GM18505 (cell line): Measurements from ENCODE around the gene PIMREG.

Experiments
- ATAC-seq: cut with Tn5 transposase; IDR thresholded peaks from one replicate; pipeline ENCODE4 v1.9.1; 2021; ENCODE audit not compliant: unreplicated experiment
- POLR2A ChIP-seq: IDR thresholded peaks from 4 replicates; pipeline ENCODE4 v1.6.1; 2011; ENCODE audit warnings: borderline replicate concordance; ENCODE audit not compliant: insufficient read depth, insufficient read length; ENCODE audit errors: extremely low read depth

Gene PIMREG

DNA sequence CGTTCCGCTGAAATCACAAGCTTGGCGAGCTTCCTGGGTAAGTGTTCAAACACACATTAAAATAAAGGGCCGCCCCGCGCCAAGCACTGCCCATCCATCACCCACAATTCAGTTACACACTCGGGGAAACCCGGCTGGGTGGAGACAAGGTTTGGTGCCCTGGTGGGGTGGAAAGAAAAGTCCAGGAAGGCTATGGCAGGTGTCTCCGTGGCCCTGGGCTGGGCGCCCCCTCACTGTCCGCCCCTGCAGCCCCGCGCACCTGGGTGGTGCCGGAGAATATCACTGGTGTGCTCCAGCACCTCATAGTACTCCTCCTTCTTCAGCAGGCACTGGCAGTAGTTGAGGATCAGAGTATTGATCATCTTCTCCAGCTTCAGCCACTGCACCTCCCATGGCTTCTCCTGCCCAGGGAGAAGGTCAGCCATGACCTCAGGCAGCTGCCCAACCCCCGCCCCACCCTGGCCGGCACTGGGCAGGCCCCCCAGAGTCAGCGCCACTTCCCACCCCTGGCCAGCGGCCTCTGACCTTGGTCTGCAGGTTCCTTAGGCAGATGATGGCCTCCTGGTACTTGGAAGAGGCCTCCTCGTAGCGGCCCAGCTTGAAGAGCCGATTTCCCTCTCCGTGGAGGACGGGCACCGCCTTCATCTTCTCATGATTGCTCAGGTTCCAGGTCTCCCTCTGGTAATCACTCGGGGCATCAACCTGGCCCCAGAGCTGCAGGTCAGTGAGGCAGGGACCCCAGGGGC is 17.7 kb upstream of the PIMREG start:
- no peak for ATAC-seq

DNA sequence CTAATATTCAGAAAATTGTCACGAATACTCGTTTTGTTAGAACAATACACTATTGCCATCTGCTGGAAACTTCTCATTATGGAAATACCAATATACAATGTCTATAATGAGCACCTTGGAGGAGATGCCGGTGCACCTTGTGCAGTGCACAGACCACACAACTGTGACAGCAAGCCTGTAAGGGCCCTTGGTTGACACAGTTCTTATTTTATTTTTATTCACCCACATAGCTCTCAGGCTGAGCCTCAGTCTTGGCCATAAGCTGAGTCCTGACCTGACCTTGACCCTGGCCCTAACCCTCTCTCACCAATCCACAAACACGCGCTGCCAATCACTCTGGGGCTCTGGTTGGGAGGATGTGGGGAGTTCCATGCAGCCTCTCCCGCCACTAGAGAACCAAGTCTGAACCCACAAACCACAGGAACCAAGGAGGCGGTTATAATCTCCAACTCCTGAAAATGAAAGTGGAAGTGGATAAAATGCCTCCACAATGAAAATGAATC is 16.9 kb upstream of the PIMREG start:
- ATAC-seq = no peak
- TF ChIP-seq POLR2A = no peak

More for the DNA sequence above, 17.7 kb upstream of the PIMREG start:
- TF ChIP-seq POLR2A = no peak

DNA sequence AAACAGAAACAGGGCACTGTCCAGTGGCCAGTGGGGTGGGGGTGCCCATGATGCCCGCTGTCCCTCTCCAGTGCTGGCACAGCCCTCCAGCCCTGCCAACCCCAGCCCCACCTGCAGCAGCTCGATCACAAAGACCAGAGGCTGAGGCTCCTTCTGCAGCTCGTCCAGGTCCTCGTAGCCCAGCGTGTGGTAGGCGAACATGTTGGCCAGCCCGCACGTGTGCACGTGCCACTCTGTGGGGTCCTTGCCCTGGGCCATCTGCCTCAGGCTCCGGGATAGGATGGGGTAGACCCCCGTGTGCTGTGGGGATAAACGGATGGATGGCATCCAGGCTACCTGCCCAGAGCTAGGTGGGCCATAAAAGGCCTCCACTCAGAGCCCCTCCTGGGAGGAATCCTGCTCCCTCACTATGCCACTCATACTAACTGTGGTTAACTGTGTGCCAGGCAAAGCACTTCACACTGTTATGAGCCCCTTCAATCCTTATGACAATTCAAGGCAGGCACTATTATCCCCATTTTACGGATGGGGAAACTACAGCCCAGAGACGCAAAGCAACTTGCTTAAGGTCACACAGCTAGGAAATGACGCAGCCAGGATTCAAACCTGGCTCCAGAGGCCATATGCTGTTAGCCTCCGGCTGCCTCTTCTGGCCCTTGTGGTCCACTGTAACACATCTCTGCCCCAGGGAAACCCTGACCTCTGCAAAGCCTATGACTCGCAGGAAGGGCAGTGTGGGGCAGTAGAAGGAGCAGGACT is 15.9 kb upstream of the PIMREG start:
- TF ChIP-seq POLR2A = no peak
- ATAC-seq = no peak

DNA sequence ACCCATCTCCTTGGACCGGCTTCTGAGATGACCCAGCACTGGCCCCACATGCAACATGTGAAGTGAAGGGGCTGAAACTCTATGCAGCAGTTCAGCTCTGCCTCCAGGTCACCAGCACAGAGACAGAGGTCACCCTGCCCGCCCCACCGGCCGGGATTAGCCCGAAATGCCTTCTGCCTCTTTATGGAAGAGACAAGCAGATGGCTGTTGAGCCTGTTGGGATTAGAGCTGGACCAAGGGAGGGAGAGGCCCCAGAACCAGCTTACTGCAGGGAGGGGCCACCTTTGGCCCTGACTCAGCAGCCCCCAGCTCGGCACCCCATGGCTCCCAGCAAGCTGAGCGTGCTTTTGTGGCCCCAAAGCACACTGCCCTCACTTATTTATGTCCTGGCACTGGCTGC is 15.0 kb upstream of the PIMREG start:
- no peak for TF ChIP-seq POLR2A
- ATAC-seq = no peak

DNA sequence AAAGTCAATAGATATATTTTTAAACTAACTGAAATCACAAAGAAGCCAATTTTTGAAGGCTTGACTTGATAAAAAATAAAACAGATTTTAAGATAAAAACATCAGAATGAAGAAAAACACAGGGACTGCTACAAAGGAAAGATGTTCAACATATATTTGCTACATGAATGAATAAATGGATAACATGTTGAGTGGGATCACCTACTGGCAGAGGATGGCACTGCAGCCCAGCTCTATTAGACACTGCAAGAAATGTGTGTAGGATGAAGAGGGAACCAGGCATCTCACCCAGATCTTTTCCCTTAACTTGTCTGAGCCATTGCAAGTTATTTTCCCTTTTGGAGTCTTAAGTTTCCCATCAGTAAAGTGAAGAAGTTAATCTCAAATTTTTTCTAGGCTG is 13.5 kb upstream of the PIMREG start:
- no peak for TF ChIP-seq POLR2A
- ATAC-seq = no peak

DNA sequence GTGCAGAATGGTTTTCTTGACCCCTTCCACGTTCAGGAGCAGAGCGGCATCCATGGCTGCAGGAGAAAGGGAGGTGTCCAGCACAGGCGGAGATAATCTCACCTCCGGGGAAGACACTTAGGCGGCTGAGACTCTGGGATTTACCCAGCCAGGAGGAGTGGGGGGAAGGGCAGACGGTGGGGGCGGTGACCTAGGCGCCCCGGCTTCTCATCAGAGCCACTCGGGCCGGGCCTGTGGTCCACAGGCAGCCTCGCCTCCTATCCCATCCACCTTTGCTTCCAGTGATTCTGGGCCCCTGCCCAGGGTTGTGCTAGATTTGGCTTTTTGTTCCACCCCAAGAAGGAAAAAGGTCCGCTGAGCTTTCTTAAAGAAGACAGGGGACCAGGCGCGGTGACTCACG is 9.2 kb upstream of the PIMREG start, which contains the start of gene AIPL1:
Gene AIPL1, minus strand, starts transcription at position 71 of the 400 bp plus-strand sequence. Its CDS starts 17 bp downstream, at position 54.
- TF ChIP-seq POLR2A = no peak
- ATAC-seq = no peak

DNA sequence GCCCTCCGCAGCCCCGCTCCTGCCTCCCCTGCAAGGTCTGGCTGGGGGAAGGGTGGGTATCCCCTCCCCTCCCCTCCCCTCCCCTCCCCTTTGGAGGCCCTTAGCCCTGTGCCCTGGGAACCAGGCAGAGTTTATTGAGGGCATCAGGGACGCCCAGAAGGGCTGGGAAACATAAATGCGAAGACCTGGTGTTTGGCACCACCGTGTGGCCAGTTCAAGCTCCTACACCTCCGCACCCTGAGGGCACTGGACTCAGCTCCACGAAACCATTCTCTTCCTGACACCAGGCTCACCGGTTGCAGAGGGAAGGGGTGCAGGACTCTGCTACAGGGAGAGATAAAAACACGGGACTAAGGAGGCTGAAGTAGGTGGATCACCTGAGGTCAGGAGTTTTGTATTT is 8.3 kb upstream of the PIMREG start:
- TF ChIP-seq POLR2A = no peak
- no peak for ATAC-seq

DNA sequence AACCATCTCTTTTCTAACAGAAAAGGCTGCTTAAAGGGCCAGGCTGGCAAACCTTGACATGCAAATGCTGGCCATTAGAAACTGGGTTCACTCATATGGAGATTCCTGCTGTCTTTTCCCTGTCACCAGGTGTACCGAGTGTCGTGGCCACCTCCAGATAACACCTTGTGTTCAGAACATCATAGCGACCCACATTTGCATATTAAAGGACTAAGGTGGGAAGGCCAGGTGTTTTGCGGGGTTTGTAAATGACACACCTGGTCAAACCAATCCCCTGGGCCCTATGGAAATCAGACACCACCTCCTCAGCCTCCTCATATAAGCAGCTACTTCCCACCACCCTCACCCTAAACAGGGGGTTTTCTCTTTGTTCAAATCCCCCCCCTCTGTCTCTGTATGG is 6.8 kb upstream of the PIMREG start:
- no peak for TF ChIP-seq POLR2A
- ATAC-seq = no peak

DNA sequence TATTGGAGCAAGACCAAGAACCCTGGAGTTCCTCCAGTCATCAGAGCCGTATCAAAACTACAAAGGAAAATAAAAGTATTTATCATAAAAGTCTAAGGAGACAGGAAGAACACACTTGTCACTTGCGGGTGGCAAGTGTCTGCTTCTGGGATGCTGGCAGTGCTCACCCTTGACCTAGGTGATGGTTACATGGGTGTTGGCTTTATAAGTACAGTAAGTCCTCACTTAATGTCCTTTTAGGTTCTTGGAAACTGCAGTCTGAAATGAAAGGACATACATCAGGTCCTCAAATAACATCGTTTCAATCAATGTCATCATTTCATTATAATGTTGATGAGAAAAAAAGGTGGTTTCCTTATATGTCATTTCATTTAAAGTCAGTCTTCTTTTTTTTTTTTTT is 6.3 kb upstream of the PIMREG start:
- ATAC-seq = no peak

DNA sequence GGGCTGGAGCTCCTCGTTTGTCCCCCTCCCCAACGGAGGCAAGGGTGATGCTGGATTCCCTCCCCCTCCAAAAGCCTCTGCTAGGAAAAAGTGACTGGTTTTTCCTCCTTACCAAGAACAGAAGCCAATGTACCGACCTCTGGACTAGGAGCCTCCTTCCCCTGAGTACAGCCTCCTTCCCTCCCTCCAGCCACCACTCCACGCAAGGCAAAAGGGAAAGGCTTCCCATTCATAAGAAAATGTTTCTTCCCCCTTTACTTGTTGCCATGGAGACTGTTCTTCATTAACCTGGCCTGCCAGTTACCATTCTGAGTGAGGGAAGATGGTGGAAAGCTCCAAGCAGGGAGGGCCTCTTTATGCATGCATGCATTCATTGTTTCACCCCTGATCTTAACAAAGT is 4.3 kb upstream of the PIMREG start:
- no peak for ATAC-seq

More for the DNA sequence above, 6.3 kb upstream of the PIMREG start:
- TF ChIP-seq POLR2A = no peak

DNA sequence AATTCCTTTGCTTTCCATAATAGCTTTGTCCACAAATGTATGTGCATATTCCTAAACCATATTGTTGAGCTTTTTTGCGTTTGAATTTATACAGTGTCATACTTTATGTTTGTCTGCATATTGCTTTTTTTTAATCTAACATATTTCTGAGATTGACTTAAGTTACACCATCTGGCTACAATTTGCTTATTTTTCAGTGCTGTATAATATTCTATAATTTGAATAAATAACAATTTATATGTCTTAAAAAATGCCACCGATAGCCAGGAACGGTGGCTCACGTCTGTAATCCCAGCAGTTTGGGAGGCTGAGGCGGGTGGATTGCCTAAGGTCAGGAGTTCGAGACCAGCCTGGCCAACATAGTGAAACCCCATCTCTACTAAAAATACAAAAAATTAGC is 1.5 kb upstream of the PIMREG start:
- no peak for ATAC-seq
- no peak for TF ChIP-seq POLR2A

More for the DNA sequence above, 4.3 kb upstream of the PIMREG start:
- no peak for TF ChIP-seq POLR2A

DNA sequence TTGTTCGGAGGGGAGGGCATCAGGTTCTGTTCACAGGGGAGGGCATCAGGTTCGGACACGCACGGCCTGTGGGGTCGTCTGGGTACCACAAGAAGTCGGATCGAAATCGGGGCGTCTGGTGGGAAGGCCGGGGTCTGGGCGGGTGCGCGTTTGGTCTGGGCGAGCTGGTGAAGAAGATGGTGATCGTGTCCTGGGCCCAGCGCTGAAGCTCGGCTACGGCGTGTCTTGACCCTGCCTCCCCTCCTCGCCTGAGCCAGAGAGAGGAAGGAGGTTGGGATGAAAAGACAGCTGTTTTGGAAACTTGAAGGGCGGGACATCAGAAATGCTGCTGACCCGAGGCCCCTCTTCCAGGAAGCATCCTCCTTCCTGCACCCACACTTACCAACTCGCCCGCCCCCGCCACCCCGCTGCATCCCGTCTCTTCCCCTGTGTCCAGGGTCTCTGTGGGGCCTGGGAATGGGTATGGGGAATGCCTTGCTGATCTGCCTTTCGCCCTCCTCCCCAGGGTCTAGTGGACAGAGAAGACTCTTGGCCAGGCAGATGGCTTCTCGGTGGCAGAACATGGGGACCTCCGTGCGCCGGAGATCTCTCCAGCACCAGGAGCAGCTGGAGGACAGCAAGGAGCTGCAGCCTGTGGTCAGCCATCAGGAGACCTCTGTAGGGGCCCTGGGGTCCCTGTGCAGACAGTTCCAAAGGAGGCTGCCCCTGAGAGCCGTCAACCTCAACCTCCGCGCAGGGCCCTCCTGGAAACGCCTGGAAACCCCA is 498 bp downstream of the PIMREG start:
- no peak for TF ChIP-seq POLR2A
- ATAC-seq = no peak

DNA sequence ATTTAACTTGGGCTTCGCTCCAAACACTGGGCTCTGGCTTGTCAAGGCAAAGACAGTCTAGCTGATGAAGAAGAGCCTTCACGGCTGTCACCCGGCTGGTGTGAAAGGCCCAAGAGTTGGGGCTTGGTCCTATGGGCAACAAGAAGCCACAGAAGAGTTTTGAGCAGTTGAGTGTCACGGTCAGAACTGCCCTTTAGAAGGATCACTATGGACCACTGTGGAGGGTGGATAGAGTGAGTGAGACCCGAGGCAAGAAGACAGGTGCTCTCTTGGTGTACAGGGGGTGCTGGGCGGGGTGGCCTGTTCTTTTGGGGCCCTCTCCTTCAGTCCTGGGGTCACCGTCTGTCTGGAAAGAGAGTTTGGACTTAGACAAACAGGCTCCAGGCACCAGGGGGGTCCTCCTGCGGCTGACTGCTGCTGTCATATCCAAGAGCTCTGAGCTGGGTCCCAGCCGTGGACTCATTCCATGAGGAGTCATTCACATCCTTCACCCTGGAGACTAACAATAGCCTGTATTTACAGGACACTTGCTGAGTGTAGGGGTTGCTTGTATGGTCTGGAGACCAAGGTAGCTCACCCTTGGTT is 2.4 kb downstream of the PIMREG start:
- no peak for TF ChIP-seq POLR2A
- ATAC-seq = no peak

DNA sequence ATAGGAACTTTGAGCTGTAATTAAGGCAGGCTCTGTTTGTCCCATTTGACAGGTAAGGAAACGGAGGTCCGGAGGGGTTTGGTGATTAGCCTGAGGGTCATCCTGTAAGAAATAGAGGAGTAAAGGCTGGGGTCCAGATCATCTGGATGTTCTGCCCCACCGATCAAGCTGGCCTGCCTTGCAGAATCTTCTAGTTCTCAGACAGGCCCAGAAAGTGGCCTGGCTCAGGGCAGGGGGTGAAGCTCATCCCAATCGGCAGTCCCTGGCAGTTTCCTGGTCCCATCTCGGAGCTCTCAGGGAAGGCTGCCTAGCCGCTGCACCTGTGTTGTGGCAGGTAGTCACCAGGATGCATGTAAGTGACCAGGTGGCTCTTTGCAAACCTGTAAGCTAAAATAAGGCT is 4.2 kb downstream of the PIMREG start:
- TF ChIP-seq POLR2A = no peak
- no peak for ATAC-seq

DNA sequence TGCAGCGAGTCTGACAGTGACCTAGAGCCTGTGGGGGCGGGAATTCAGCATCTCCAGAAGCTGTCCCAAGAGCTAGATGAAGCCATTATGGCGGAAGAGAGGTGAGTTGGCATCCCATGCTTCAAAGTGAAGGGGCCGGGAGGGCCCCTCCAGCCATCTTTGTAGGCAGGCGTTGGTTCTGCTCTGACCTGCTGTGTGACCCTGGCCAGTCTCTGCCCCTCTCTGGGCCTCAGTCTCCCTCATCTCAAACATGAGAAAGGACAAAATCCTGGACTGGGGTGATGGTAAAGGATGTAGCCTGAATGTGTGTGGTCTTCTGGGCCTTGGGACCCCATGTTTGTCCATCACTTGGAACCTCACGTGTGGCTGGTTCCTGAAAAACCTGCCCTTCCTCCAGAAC is 5.1 kb downstream of the PIMREG start:
- no peak for TF ChIP-seq POLR2A
- no peak for ATAC-seq
